ENCODE data around the gene IL1A. TPM values are rescaled to one million over a fixed set of nuclear protein-coding genes. Genes with fewer than 3 reads are reported as not detected.
A peak's percentile ranks its signal among the peaks of the same experiment; 100 is the strongest.

IL1A gene
- total and polyA plus RNA-seq, 10 of the 15 experiments (the other 5 are each of a cell fraction or from before 2014, with no cell fraction given): 0.10 to 8.7 (median 6.9) TPM

DNA sequence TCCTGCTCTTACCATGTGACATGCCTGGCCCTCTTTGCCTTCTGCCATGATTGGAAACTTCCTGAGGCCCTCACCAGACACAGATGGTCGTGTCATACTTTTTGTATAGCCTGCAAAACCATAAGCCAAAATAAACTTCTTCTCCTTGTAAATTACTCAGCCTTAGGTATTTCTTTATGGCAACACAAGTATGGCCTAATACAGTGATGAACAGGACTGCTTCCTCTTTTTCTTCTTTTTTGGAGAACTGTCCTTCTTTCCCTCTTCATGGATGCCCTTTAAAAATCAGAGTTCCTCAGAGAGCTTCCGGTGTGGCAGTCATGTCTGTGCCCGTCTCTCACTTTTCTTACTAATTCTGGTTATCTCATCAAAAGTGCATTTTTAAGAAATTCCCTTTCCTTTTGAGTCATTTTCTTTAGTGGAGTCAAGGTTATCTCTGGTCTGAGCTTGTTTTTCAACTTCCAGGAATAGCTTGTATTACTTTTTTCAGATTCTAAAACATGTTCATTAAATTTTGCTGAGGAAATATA lies 9.2 kb upstream of the IL1A start (continued):
- peak; percentile 77 for TF ChIP-seq TCF7 (IDR thresholded peaks at IDR 0.05; ENCODE audit: borderline replicate concordance)
- TF ChIP-seq POLR2A (IDR thresholded peaks at IDR 0.05; ENCODE audit: low read depth, low read length): no peak
- peak; percentile 39; the same call in 1 of the 2 replicates for TF ChIP-seq CREM (IDR thresholded peaks at IDR 0.05; ENCODE audit: low read depth)
- TF ChIP-seq NFIC (IDR thresholded peaks at IDR 0.05; ENCODE audit: low read depth, low read length): peak; percentile 90
- TF ChIP-seq ETV6 (conservative IDR thresholded peaks at IDR 0.05 in 1 of 2, IDR thresholded peaks at IDR 0.05 in 1 of 2; ENCODE audit: borderline replicate concordance in 1 of 2, low read depth in 1 of 2): peak in 1 of 2 experiments; percentile 84; a peak in 2 of 4 replicates
- peak; percentile 25; the same call in 1 of the 2 replicates for TF ChIP-seq IKZF1 (conservative IDR thresholded peaks at IDR 0.05)
- peak; percentile 70; the same call in 1 of the 2 replicates for TF ChIP-seq MTA3 (IDR thresholded peaks at IDR 0.05; ENCODE audit: borderline replicate concordance, low read length)
- peak; percentile 64 for TF ChIP-seq RUNX3 (IDR thresholded peaks at IDR 0.05; ENCODE audit: low read length)

DNA sequence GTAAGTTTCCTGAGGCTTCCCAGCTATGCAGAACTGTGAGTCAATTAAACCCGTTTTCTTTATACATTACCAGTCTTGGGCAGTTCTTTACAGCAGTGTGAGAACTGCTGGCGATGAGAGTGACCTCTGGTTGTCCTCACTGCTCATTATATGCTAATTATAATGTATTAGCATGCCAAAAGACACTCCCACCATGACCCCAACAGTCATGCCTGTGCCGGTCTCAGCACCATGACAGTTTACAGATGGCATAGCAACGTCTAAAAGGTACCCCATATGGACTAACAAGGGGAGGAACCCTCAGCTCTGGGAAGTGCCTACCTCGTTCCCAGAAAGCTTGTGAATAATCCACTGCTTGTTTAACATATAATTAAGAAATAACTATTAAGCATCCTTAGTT lies 8.1 kb upstream of the IL1A start:
- Histone ChIP-seq H3K79me2 (ENCODE audit: control insufficient read depth, insufficient read depth, low read length) (no peaks in the 10 kb centered on the region), H4K20me1 (ENCODE audit: control insufficient read depth, insufficient read depth) (no peaks in the 10 kb centered on the region), H3K27me3 (replicated peaks in 1 of 2; ENCODE audit: control insufficient read depth in 2 of 2, insufficient read depth in 2 of 2, low read length in 1 of 2) (no peaks in the 10 kb centered on the region), H3K27ac (ENCODE audit: control insufficient read depth, insufficient read depth) (no peak overlapping the region), H3K4me3 (no peak overlapping the region), H3K4me1 (ENCODE audit: control insufficient read depth, insufficient read depth, low read length) (peaks cover 13% of the 10 kb centered on the region), H3K9ac (ENCODE audit: control insufficient read depth, insufficient read depth, low read length) (no peak overlapping the region), H3K4me2 (ENCODE audit: control insufficient read depth, insufficient read depth) (no peak overlapping the region), H3K9me3 (replicated peaks; ENCODE audit: control insufficient read depth, insufficient read depth, low read length) (peaks cover 2% of the 10 kb centered on the region; the same call in 2 of the 3 replicates), H3K36me3 (ENCODE audit: control insufficient read depth in 2 of 2, insufficient read depth in 2 of 2, low read length in 1 of 2) (no peaks in the 10 kb centered on the region), H2AFZ (ENCODE audit: control insufficient read depth, low read depth, low read length) (no peak overlapping the region)
- TF ChIP-seq RFX5 (IDR thresholded peaks at IDR 0.05; ENCODE audit: low read depth, low read length): no peak
- no peak for TF ChIP-seq POLR2AphosphoS5 (IDR thresholded peaks at IDR 0.05; ENCODE audit: low read length)
- no peak for TF ChIP-seq ETV6 (conservative IDR thresholded peaks at IDR 0.05 in 1 of 2, IDR thresholded peaks at IDR 0.05 in 1 of 2; ENCODE audit: borderline replicate concordance in 1 of 2, low read depth in 1 of 2)
- no peak for TF ChIP-seq ZBED1 (IDR thresholded peaks at IDR 0.05; ENCODE audit: borderline replicate concordance)
- TF ChIP-seq, protein P1, sequence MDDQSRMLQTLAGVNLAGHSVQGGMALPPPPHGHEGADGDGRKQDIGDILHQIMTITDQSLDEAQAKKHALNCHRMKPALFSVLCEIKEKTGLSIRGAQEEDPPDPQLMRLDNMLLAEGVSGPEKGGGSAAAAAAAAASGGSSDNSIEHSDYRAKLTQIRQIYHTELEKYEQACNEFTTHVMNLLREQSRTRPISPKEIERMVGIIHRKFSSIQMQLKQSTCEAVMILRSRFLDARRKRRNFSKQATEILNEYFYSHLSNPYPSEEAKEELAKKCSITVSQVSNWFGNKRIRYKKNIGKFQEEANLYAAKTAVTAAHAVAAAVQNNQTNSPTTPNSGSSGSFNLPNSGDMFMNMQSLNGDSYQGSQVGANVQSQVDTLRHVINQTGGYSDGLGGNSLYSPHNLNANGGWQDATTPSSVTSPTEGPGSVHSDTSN (IDR thresholded peaks at IDR 0.05; ENCODE audit: insufficient replicate concordance, low read depth, low read length): no peak
- no peak for TF ChIP-seq DPF2 (IDR thresholded peaks at IDR 0.05)
- TF ChIP-seq, protein P2, sequence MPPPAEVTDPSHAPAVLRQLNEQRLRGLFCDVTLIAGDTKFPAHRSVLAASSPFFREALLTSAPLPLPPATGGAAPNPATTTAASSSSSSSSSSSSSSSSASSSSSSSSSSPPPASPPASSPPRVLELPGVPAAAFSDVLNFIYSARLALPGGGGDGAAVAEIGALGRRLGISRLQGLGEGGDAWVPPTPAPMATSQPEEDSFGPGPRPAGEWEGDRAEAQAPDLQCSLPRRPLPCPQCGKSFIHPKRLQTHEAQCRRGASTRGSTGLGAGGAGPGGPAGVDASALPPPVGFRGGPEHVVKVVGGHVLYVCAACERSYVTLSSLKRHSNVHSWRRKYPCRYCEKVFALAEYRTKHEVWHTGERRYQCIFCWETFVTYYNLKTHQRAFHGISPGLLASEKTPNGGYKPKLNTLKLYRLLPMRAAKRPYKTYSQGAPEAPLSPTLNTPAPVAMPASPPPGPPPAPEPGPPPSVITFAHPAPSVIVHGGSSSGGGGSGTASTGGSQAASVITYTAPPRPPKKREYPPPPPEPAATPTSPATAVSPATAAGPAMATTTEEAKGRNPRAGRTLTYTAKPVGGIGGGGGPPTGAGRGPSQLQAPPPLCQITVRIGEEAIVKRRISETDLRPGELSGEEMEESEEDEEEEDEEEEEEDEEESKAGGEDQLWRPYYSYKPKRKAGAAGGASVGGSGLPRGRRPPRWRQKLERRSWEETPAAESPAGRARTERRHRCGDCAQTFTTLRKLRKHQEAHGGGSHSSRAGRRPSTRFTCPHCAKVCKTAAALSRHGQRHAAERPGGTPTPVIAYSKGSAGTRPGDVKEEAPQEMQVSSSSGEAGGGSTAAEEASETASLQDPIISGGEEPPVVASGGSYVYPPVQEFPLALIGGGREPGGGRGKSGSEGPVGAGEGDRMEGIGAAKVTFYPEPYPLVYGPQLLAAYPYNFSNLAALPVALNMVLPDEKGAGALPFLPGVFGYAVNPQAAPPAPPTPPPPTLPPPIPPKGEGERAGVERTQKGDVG (CRISPR knock-in tag; IDR thresholded peaks at IDR 0.05): no peak
- TF ChIP-seq, protein P3, sequence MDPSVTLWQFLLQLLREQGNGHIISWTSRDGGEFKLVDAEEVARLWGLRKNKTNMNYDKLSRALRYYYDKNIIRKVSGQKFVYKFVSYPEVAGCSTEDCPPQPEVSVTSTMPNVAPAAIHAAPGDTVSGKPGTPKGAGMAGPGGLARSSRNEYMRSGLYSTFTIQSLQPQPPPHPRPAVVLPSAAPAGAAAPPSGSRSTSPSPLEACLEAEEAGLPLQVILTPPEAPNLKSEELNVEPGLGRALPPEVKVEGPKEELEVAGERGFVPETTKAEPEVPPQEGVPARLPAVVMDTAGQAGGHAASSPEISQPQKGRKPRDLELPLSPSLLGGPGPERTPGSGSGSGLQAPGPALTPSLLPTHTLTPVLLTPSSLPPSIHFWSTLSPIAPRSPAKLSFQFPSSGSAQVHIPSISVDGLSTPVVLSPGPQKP (IDR thresholded peaks at IDR 0.05; ENCODE audit: low read depth, low read length): no peak
- FAIRE-seq (no peak), DNase-seq (ENCODE audit: low read depth, low spot score) (no peak), ATAC-seq (no peak)
- intact Hi-C loops (cut with micrococcal nuclease; ENCODE audit: unreplicated experiment) (no loop called here), in situ Hi-C loops (cut with MboI) (no loop called here)
- ChIA-PET RAD21 (ENCODE audit: unreplicated experiment) (interaction anchor here (0.9 kb wide), 1 partner anchor 44 kb away, joined by 3 read pairs; no protein-coding TSS in a partner anchor), POLR2A (interaction anchor here (0.6 kb wide), 1 partner anchor 42 kb away, joined by 3 read pairs; no protein-coding TSS in a partner anchor), CTCF (interaction anchor here (0.5 to 1.3 kb wide), 4 partner anchors 9 to 93 kb away, joined by 3 read pairs; no protein-coding TSS in a partner anchor), SMC1A (ENCODE audit: uncharacterized antibody, unreplicated experiment) (interaction anchor here (0.9 to 6.5 kb wide), 2 partner anchors 9 kb away, joined by 3 to 57 read pairs; partner anchors contain the start of gene IL1A)
- no TSS peak for BruUV-seq (replicated peaks)
- WGBS (ENCODE audit: insufficient coverage, insufficient replicate concordance, low lambda C conversion rate, missing lambda C conversion rate): 99% methylated on average over 5 of the region's 5 CpGs

Data from GM12878 (cell line).